AG04450 (cell line): ENCODE measurements around the gene RPTOR. TPM values are rescaled to one million over a fixed set of nuclear protein-coding genes. Genes with fewer than 3 reads are reported as not detected.

Experiments used
- CTCF ChIA-PET: fragments of 300-600, 350-600 bp; formaldehyde crosslinking; extraction: SDS; loops from one replicate; lab custom pipeline; 2022; ENCODE audit warnings: antibody characterized with exemption, inconsistent platforms; lab: Charles Lee
- POLR2A ChIA-PET: fragments of 350-600 bp; formaldehyde crosslinking; extraction: SDS; loops from one replicate; lab custom pipeline; 2021; ENCODE audit warnings: antibody characterized with exemption, inconsistent platforms; lab: Yijun Ruan, JAX
- DNase-seq: peaks from one replicate; pipeline ENCODE4 v3.0.0-alpha.2; 2011; ENCODE audit warnings: low read depth, low spot score
- H3K27ac ChIP-seq: one replicate; pipeline ENCODE4 v1.5.1; 2012; ENCODE audit warnings: low read depth, low read length, control low read depth
- H3K27me3 ChIP-seq: one replicate; pipeline ENCODE4 v1.6.0; 2012; ENCODE audit warnings: low read length; ENCODE audit not compliant: control insufficient read depth, insufficient read depth
- H3K4me3 ChIP-seq: 2 replicates; pipeline ENCODE4 v1.5.1; 2011; ENCODE audit warnings: mild to moderate bottlenecking, low read depth, low read length, control low read depth
- H3K9me3 ChIP-seq: 2 replicates; pipeline ENCODE4 v1.5.1; 2012; ENCODE audit warnings: low read length; ENCODE audit not compliant: control insufficient read depth, insufficient read depth
- polyA plus RNA-seq: library from polyadenylated mRNA; depleted of rRNA; stranded (reverse); fragments of >200 nt; gene quantifications from 2 replicates; pipeline ENCODE4 v1.2.3, GENCODE V29; 2011
- TF ChIP-seq, protein P1 (sequence below): IDR thresholded peaks from 2 replicates; pipeline ENCODE4 v1.5.1; 2011; ENCODE audit warnings: low read depth, low read length, control low read depth, inconsistent platforms

Gene RPTOR
- polyA plus RNA-seq, 1 experiment = 6.2 TPM

DNA sequence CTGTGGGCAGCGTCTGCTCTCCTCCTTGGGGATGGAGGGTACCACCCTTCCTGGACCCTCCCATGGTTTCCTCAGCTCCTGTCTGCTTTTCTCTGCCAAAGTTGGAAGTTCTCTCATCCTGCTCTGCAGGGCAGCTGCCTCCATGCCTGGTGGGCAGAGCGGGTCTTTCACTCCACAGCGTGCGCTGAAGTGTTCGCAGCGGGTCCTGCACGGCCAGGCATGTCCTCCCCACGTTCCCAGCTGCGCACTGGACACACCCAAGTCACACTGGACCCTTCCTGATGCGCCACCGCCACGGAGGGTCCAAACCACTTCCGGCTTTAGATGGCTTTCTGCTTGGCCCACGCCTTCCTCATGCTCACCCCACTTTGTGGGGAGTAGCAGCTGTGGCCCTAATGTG, 34.5 kb upstream of the RPTOR start:
- H3K27ac ChIP-seq = no peak overlapping the region
- DNase-seq = no peak
- ChIA-PET CTCF (no interaction called here), POLR2A (no interaction called here)
- peaks cover 3% of the 10 kb centered on the region for H3K27me3 ChIP-seq
- no peak overlapping the region for H3K4me3 ChIP-seq
- no peaks in the 10 kb centered on the region for H3K9me3 ChIP-seq
- TF ChIP-seq, protein P1, sequence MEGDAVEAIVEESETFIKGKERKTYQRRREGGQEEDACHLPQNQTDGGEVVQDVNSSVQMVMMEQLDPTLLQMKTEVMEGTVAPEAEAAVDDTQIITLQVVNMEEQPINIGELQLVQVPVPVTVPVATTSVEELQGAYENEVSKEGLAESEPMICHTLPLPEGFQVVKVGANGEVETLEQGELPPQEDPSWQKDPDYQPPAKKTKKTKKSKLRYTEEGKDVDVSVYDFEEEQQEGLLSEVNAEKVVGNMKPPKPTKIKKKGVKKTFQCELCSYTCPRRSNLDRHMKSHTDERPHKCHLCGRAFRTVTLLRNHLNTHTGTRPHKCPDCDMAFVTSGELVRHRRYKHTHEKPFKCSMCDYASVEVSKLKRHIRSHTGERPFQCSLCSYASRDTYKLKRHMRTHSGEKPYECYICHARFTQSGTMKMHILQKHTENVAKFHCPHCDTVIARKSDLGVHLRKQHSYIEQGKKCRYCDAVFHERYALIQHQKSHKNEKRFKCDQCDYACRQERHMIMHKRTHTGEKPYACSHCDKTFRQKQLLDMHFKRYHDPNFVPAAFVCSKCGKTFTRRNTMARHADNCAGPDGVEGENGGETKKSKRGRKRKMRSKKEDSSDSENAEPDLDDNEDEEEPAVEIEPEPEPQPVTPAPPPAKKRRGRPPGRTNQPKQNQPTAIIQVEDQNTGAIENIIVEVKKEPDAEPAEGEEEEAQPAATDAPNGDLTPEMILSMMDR = no peak

DNA sequence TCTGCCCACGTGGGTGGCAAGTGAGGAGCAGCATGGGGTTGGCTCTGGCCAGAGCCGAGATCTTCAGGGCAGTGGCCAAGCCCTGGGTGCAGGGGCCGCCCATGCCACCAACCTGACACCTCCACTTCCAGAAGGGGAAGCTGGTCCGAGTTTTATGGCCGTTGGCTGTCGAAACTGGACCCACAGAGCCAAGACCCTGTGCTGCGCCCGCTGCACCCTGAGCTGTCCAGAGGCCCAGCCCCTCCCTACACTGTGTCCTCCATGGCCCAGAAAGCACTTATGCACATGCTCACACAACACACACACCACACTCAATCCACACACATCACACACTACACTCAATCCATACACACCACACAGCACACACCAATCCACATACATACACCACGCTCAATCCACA, 33.9 kb upstream of the RPTOR start:
- Histone ChIP-seq H3K27ac (no peak overlapping the region), H3K27me3 (peaks cover 3% of the 10 kb centered on the region), H3K9me3 (no peaks in the 10 kb centered on the region), H3K4me3 (no peak overlapping the region)
- TF ChIP-seq, protein P1 = no peak
- CTCF ChIA-PET = no interaction called here
- POLR2A ChIA-PET = no interaction called here
- DNase-seq = no peak

DNA sequence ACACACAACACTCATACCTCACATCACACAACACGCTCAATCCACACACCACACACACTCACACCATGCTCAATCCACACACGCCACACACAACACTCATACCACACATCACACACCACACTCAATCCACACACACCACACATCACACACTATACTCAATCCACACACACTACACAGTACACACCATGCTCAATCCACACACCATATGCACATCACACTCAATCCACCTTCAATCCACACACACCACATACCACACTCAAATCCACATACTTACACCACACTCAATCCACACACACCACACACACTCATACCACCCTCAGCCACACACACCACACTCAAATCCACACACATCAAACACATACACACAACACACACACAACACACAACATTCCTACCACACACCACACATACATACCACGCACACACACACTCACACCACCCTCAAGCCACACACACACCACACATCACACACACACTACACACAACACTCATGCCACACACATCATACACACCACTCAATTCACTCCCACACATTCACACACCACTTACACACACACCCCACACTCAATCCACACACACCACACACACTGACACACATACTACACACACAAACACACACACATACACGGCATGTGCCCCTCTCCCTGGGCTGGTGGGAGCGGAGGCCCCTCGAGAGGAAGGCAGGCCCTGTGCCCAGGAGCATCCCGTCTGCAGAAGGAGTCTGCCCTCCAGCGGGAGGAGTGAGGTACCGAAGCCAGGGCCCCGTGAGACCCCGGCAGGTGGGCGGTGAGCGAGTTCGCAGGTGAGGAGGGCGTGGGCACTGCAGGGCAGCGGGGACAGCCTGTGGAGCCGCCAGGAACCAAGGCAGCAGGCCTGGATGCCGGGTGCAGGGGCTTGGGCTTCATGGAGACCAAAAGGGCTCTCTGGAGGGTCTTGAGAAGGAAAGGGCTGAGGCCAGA, 33.1 kb upstream of the RPTOR start:
- no peak overlapping the region for H3K4me3 ChIP-seq
- H3K27ac ChIP-seq = no peak overlapping the region
- H3K9me3 ChIP-seq = no peaks in the 10 kb centered on the region
- TF ChIP-seq, protein P1 = no peak
- POLR2A ChIA-PET = no interaction called here
- peaks cover 5% of the 10 kb centered on the region for H3K27me3 ChIP-seq
- DNase-seq = no peak
- CTCF ChIA-PET = no interaction called here

DNA sequence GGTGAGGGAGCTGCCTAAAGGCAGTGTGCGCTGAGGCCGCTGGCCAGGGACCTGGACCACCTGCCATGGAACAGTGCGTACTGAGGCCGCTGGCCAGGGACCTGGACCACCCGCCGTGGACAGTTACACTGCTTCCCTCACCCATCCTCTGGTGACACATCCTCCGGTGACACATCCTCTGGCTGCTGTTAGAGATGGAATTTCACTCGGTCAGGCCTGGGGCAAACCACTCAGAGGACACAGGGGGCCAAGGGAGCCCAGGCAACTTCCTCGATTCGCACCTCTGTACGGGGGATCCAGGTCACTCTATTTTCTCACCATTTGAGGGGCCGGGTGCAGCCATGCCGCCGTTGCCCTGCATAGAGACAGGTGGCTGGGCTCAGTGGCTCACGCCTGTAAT, 32.4 kb upstream of the RPTOR start:
- Histone ChIP-seq H3K27ac (no peak overlapping the region), H3K4me3 (no peak overlapping the region), H3K9me3 (no peaks in the 10 kb centered on the region), H3K27me3 (peaks cover 9% of the 10 kb centered on the region)
- ChIA-PET POLR2A (no interaction called here), CTCF (no interaction called here)
- no peak for DNase-seq
- TF ChIP-seq, protein P1 = no peak

DNA sequence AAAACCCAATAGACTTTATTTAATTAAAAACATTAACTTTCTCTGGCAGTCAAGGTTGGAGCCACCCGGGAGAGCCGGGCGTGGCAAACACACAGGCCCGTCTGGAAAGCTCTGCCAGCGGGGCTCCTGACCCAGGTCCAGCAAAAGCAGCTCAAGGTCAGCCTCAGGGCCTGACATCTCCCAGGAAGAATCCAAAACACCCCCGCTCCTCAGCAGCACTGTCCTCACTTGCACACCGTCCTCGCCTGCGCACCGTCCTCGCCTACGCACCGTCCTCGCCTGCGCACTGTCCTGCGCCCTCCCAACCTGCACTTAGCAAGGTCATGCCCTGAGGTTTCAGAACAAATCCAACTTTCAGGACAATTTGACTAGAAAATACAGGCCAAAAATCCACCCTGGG, 31.4 kb upstream of the RPTOR start:
- TF ChIP-seq, protein P1 = no peak
- no peak overlapping the region for H3K4me3 ChIP-seq
- H3K9me3 ChIP-seq = no peaks in the 10 kb centered on the region
- ChIA-PET POLR2A (no interaction called here), CTCF (no interaction called here)
- no peak overlapping the region for H3K27ac ChIP-seq
- peaks cover 9% of the 10 kb centered on the region for H3K27me3 ChIP-seq
- DNase-seq = no peak
